Sigmoid colon (tissue), 4 donors: ENCODE data around the gene CTNNBL1.

ENCODE experiments used
- POLR2A ChIP-seq, 2 donors: fragments of 450-650 bp; IDR thresholded peaks; one replicate each; pipeline ENCODE4 v1.6.1; 2016; ENCODE audit warnings: antibody characterized with exemption in 2 of 2, mild to moderate bottlenecking in 2 of 2, moderate library complexity in 2 of 2
- POLR2AphosphoS5 ChIP-seq, 4 donors: sonication (generic); formaldehyde crosslinking; IDR thresholded peaks; one replicate each; pipeline ENCODE4 v1.6.1; 2017; ENCODE audit warnings: antibody characterized with exemption in 4 of 4

- TF ChIP-seq POLR2AphosphoS5 (IDR thresholded peaks at IDR 0.05) (no peak), POLR2A (IDR thresholded peaks at IDR 0.05) (no peak)
These were observed 183.0 kb downstream of the CTNNBL1 start for GRCh38 chr20:37876863-37877262.
